Pancreas (tissue), 10 donors: ENCODE data around the gene SMAP1. TPM values are rescaled to one million over a fixed set of nuclear protein-coding genes. Genes with fewer than 3 reads are reported as not detected.
A peak's percentile ranks its signal among the peaks of the same experiment; 100 is the strongest.

Experiments
- ATAC-seq, 4 donors: fragments of 200-7000 bp; cut with Tn5 transposase; one replicate each; pipeline versions ENCODE4 v1.8.0 to v1.9.1; 2020; ENCODE audit warnings: mild to moderate bottlenecking in 4 of 4, moderate library complexity in 4 of 4
- DNase-seq, 6 donors: peaks; one replicate each; pipeline ENCODE4 v3.0.0-alpha.2; 2020
- FAIRE-seq: peaks from 2 replicates; lab custom pipeline; 2012; peaks lifted over from hg19 to GRCh38; lab: Jason Lieb, UNC
- H3K27ac ChIP-seq, 4 donors: fragments of 200-600 bp; sonication (generic); 1 replicate in 3 of 4; 2 replicates in 1 of 4; pipeline versions ENCODE4 v1.5.0 to v1.8.0; 2020
- H3K27me3 ChIP-seq, 4 donors: fragments of 200-600 bp; one replicate each; pipeline ENCODE4 v1.8.0; 2021
- H3K36me3 ChIP-seq, 3 donors: fragments of 200-600 bp; sonication (generic) in 1 of 3; one replicate each; pipeline versions ENCODE4 v1.5.0 to v1.8.0; 2020 to 2021
- H3K4me1 ChIP-seq, 3 donors: fragments of 200-600 bp; one replicate each; pipeline ENCODE4 v1.8.0; 2021
- H3K4me3 ChIP-seq, 4 donors: fragments of 200-600 bp; sonication (generic) in 2 of 4; one replicate each; pipeline versions ENCODE4 v1.5.0 to v1.8.0; 2020 to 2021
- H3K9me3 ChIP-seq, 4 donors: fragments of 200-600 bp; one replicate each; pipeline ENCODE4 v1.8.0; 2021
- CTCF ChIP-seq, 4 donors: fragments of 200-600 bp; sonication (generic) in 3 of 4; IDR thresholded peaks; one replicate each; pipeline versions ENCODE4 v1.5.0 to v1.8.0; 2021; ENCODE audit warnings: antibody characterized with exemption in 4 of 4
- WGBS, 2 donors: extraction: QIAGEN DNeasy Blood & Tissue Kit; methylation state at CpG; one replicate each; pipeline ENCODE4 v1.1.7; 2013; 5-methylcytosine and 5-hydroxymethylcytosine counted together
- intact Hi-C, 3 donors: fragments of 100-400 bp; cut with DNase I; formaldehyde crosslinking; loops; one replicate each; pipeline versions ENCODE4 v1.11.1 to v1.14.2; 2022
- polyA plus RNA-seq, 2 donors: library from polyadenylated mRNA; stranded (reverse); fragments of 200-250 nt; gene quantifications; one replicate each; pipeline ENCODE4 v1.2.3, GENCODE V29; 2013
- total RNA-seq, 6 donors: library from RNA; stranded (reverse); fragmentation: NEBNext Ultra II Directional in 4 of 6; extraction: Animal tissue kit (Norgen Biotek cat#: 25700) in 4 of 6; gene quantifications; one replicate each; pipeline versions ENCODE4 v1.2.1 to v1.2.4, GENCODE V29; 2021 to 2023
- donor health status: healthy with polysubstance abuse.
- donor health status: DM: no; HTN: no; CAD: no; lungs with moderate emphysema.
- donor health status: DM: no; HTN: no; CAD: no.
- donor health status: control.
- donor health status: control.
- donor health status: Bipolar disorder and iron deficiency.
- donor health status: DM: yes; HTN: yes; CAD: no.
- donor health status: DM: no; HTN: no; CAD: no.
- donor health status: DM: no; HTN: no; CAD: no.
- donor health status: DM: yes; HTN: yes; CAD: no.

Gene SMAP1
- total and polyA plus RNA-seq, 8 donors, result 11.4 to 21.2 (median 17.3) TPM

GRCh38 chr6:70708448-70708847, 40.8 kb downstream of the SMAP1 start:
- TF ChIP-seq CTCF (IDR thresholded peaks at IDR 0.05), result no peak
- ATAC-seq (no peak), FAIRE-seq (no peak), DNase-seq (no peak)
- Histone ChIP-seq H3K27me3 (no peaks in the 10 kb centered on the region), H3K4me1 (no peaks in the 10 kb centered on the region), H3K36me3 (no peaks in the 10 kb centered on the region), H3K9me3 (no peaks in the 10 kb centered on the region), H3K4me3 (no peak overlapping the region), H3K27ac (no peak overlapping the region)
- WGBS, 2 donors, result 49 to 59% methylated on average over 2 of the region's 2 CpGs
- intact Hi-C loops, result loop anchor here in 1 of 3 donors (5.0 kb wide), 1 partner anchor 179 kb away; no protein-coding TSS in a partner anchor

- WGBS, 2 donors, result 91 to 96% methylated on average over 3 of the region's 3 CpGs
- Histone ChIP-seq H3K27ac (no peak overlapping the region), H3K4me1 (no peaks in the 10 kb centered on the region), H3K36me3 (no peaks in the 10 kb centered on the region), H3K4me3 (no peak overlapping the region), H3K27me3 (no peaks in the 10 kb centered on the region), H3K9me3 (no peaks in the 10 kb centered on the region)
- no peak for TF ChIP-seq CTCF (IDR thresholded peaks at IDR 0.05)
- intact Hi-C loops, result loop anchor here in 2 of 3 donors (5.0 to 10.0 kb wide), 2 partner anchors 175 to 177 kb away; no protein-coding TSS in a partner anchor
- ATAC-seq, result no peak
- no peak for DNase-seq
- FAIRE-seq, result no peak
Measured at GRCh38 chr6:70709826-70710225, 42.1 kb downstream of the SMAP1 start.

- ATAC-seq (no peak), DNase-seq (no peak), FAIRE-seq (no peak)
- TF ChIP-seq CTCF (IDR thresholded peaks at IDR 0.05), result no peak
- H3K4me3 ChIP-seq, result no peak overlapping the region
- H3K27me3 ChIP-seq, result no peaks in the 10 kb centered on the region
- H3K9me3 ChIP-seq, result no peaks in the 10 kb centered on the region
- no peaks in the 10 kb centered on the region for H3K36me3 ChIP-seq
- no peaks in the 10 kb centered on the region for H3K4me1 ChIP-seq
- no peak overlapping the region for H3K27ac ChIP-seq
- intact Hi-C loops, result loop anchor here in 1 of 3 donors (10.0 kb wide), 1 partner anchor 170 kb away; no protein-coding TSS in a partner anchor
Measured at GRCh38 chr6:70714716-70715257, 47.1 kb downstream of the SMAP1 start.

- ATAC-seq, result no peak
- Histone ChIP-seq H3K36me3 (no peaks in the 10 kb centered on the region), H3K9me3 (no peaks in the 10 kb centered on the region), H3K4me1 (no peaks in the 10 kb centered on the region), H3K4me3 (no peak overlapping the region), H3K27ac (no peak overlapping the region), H3K27me3 (no peaks in the 10 kb centered on the region)
- 72 to 77% methylated on average over 5 of the region's 5 CpGs for WGBS, 2 donors
- no peak for DNase-seq
- no peak for TF ChIP-seq CTCF (IDR thresholded peaks at IDR 0.05)
- FAIRE-seq, result no peak
- intact Hi-C loops, result loop anchor here in 1 of 3 donors (10.0 kb wide), 1 partner anchor 168 kb away; no protein-coding TSS in a partner anchor
Measured at GRCh38 chr6:70717038-70717801, 49.5 kb downstream of the SMAP1 start.

GRCh38 chr6:70724524-70724923, 56.8 kb downstream of the SMAP1 start:
- Histone ChIP-seq H3K4me1 (peaks cover 0 to 2% (median 0%) of the 10 kb centered on the region in 3 donors), H3K4me3 (no peak overlapping the region), H3K27me3 (no peaks in the 10 kb centered on the region), H3K27ac (no peak overlapping the region), H3K9me3 (no peaks in the 10 kb centered on the region), H3K36me3 (no peaks in the 10 kb centered on the region)
- no peak for TF ChIP-seq CTCF (IDR thresholded peaks at IDR 0.05)
- ATAC-seq (peak in 1 of 4 donors; percentile 27), DNase-seq (no peak), FAIRE-seq (no peak)
- intact Hi-C loops, result no loop called here
- 33 to 45% methylated on average over 2 of the region's 2 CpGs for WGBS, 2 donors
